Cardiac fibroblast (primary cell): Measurements from ENCODE around the gene OR5K2.

ENCODE experiments used
- DNase-seq, 2 donors: peaks; one replicate each; pipeline versions ENCODE4 v3.0.0 to v3.0.0-alpha.2; 2010; ENCODE audit warnings: low read depth in 2 of 2
- H3K4me3 ChIP-seq, 2 donors: replicated peaks in 1 of 2; 1 replicate in 1 of 2; 2 replicates in 1 of 2; pipeline ENCODE4 v1.5.1; 2011; ENCODE audit warnings: low read depth in 2 of 2, low read length in 2 of 2, mild to moderate bottlenecking in 2 of 2, moderate library complexity in 1 of 2
- CTCF ChIP-seq: IDR thresholded peaks from one replicate; pipeline ENCODE4 v1.5.1; 2011; ENCODE audit warnings: low read depth, mild to moderate bottlenecking, low read length, inconsistent platforms

Gene OR5K2

GRCh38 chr3:98462901-98463300, 34.6 kb upstream of the OR5K2 start, which contains the start of gene OR5K1:
Gene OR5K1, plus strand, starts transcription at chr3:98463201. Its CDS starts 6,376 bp downstream, at chr3:98469577.
- H3K4me3 ChIP-seq, result no peak within 1 kb of the TSS
- no peak for DNase-seq
- no peak for TF ChIP-seq CTCF

GRCh38 chr3:98482717-98483482, 14.6 kb upstream of the OR5K2 start:
- no peak for TF ChIP-seq CTCF
- no peak for DNase-seq
- H3K4me3 ChIP-seq, result no peak overlapping the region

- no peak for DNase-seq
- no peak for TF ChIP-seq CTCF
- no peak overlapping the region for H3K4me3 ChIP-seq
These were observed 13.9 kb upstream of the OR5K2 start for GRCh38 chr3:98483626-98484025.

GRCh38 chr3:98500019-98500418, 2.5 kb downstream of the OR5K2 start:
- H3K4me3 ChIP-seq, result no peak overlapping the region
- no peak for TF ChIP-seq CTCF
- DNase-seq, result no peak

- DNase-seq, result no peak
- TF ChIP-seq CTCF, result no peak
- no peak overlapping the region for H3K4me3 ChIP-seq
These were observed 3.8 kb downstream of the OR5K2 start for GRCh38 chr3:98501270-98501669.

- no peak for TF ChIP-seq CTCF
- no peak overlapping the region for H3K4me3 ChIP-seq
- DNase-seq, result no peak
These were observed 4.5 kb downstream of the OR5K2 start for GRCh38 chr3:98501863-98502576.
